Suprapubic skin (tissue), 4 donors: Measurements from ENCODE around the gene NEAT1. TPM values are rescaled to one million over a fixed set of nuclear protein-coding genes. Genes with fewer than 3 reads are reported as not detected.

Experiments used
- DNase-seq, 2 donors: peaks; one replicate each; pipeline ENCODE4 v3.0.0-alpha.2; 2019; ENCODE audit warnings: low spot score in 2 of 2
- H3K27ac ChIP-seq: fragments of 200-600 bp; sonication (generic); one replicate; pipeline ENCODE4 v1.5.1; 2019
- H3K27me3 ChIP-seq: fragments of 200-600 bp; sonication (generic); one replicate; pipeline ENCODE4 v1.5.1; 2019
- H3K36me3 ChIP-seq: fragments of 200-600 bp; sonication (generic); one replicate; pipeline ENCODE4 v1.5.1; 2019
- H3K4me1 ChIP-seq: fragments of 200-600 bp; sonication (generic); one replicate; pipeline ENCODE4 v1.5.1; 2019
- H3K4me3 ChIP-seq: fragments of 200-600 bp; sonication (generic); one replicate; pipeline ENCODE4 v1.5.1; 2019; ENCODE audit warnings: mild to moderate bottlenecking
- H3K9me3 ChIP-seq: fragments of 200-600 bp; sonication (generic); one replicate; pipeline ENCODE4 v1.5.1; 2019
- EP300 ChIP-seq: sonication (generic); formaldehyde crosslinking; IDR thresholded peaks from one replicate; pipeline ENCODE4 v1.6.1; 2017; ENCODE audit warnings: antibody characterized with exemption
- POLR2A ChIP-seq, 2 donors: fragments of 450-650 bp; IDR thresholded peaks; one replicate each; pipeline ENCODE4 v1.6.1; 2017; ENCODE audit warnings: antibody characterized with exemption in 2 of 2, mild to moderate bottlenecking in 2 of 2, moderate library complexity in 2 of 2
- POLR2AphosphoS5 ChIP-seq, 3 donors: sonication (generic); formaldehyde crosslinking; IDR thresholded peaks; one replicate each; pipeline ENCODE4 v1.6.1; 2017; ENCODE audit warnings: antibody characterized with exemption in 3 of 3
- WGBS: methylation state at CpG from one replicate; pipeline ENCODE4 v1.1.5; 2018; 5-methylcytosine and 5-hydroxymethylcytosine counted together
- total RNA-seq, 4 donors: library from RNA; depleted of rRNA; stranded (reverse); fragments of >200 nt; gene quantifications; one replicate each; pipeline ENCODE4 v1.1.0, GENCODE V29; 2016
- TF ChIP-seq, protein P1 (sequence below), 2 donors: fragments of 200-600 bp in 1 of 2; fragments of 450-650 bp in 1 of 2; sonication (generic) in 1 of 2; IDR thresholded peaks; one replicate each; pipeline ENCODE4 v1.5.1; 2016 to 2019; ENCODE audit warnings: antibody characterized with exemption in 2 of 2, mild to moderate bottlenecking in 1 of 2, moderate library complexity in 1 of 2

NEAT1 gene
- total RNA-seq, 4 donors from 2014 or later, result 336 to 2,041 (median 481) TPM

- Histone ChIP-seq H3K9me3 (no peaks in the 10 kb centered on the region), H3K27ac (peak overlapping the region; percentile 98), H3K27me3 (no peaks in the 10 kb centered on the region), H3K4me1 (peaks cover 65% of the 10 kb centered on the region), H3K4me3 (no peak overlapping the region), H3K36me3 (peaks cover 30% of the 10 kb centered on the region)
- WGBS, result 83% methylated on average over 10 of the region's 11 CpGs
- DNase-seq, result peak; percentile 64 to 74
- TF ChIP-seq POLR2A (IDR thresholded peaks at IDR 0.05) (no peak), POLR2AphosphoS5 (IDR thresholded peaks at IDR 0.05) (peak in 2 of 3 donors; percentile 25 to 39)
Measured at GRCh38 chr11:65414776-65415498, 7.7 kb upstream of the NEAT1 start.

GRCh38 chr11:65415499-65416340 lies 6.9 kb upstream of the NEAT1 start:
- peak; percentile 65 to 75 for DNase-seq
- peak overlapping the region; percentile 98 for H3K27ac ChIP-seq
- H3K27me3 ChIP-seq, result no peaks in the 10 kb centered on the region
- 59% methylated on average over 8 of the region's 11 CpGs for WGBS
- peaks cover 26% of the 10 kb centered on the region for H3K36me3 ChIP-seq
- H3K9me3 ChIP-seq, result no peaks in the 10 kb centered on the region
- H3K4me3 ChIP-seq, result peak overlapping the region; percentile 91
- TF ChIP-seq EP300, result no peak
- peaks cover 73% of the 10 kb centered on the region for H3K4me1 ChIP-seq

GRCh38 chr11:65416341-65416824 lies 6.2 kb upstream of the NEAT1 start:
- TF ChIP-seq, protein P1, sequence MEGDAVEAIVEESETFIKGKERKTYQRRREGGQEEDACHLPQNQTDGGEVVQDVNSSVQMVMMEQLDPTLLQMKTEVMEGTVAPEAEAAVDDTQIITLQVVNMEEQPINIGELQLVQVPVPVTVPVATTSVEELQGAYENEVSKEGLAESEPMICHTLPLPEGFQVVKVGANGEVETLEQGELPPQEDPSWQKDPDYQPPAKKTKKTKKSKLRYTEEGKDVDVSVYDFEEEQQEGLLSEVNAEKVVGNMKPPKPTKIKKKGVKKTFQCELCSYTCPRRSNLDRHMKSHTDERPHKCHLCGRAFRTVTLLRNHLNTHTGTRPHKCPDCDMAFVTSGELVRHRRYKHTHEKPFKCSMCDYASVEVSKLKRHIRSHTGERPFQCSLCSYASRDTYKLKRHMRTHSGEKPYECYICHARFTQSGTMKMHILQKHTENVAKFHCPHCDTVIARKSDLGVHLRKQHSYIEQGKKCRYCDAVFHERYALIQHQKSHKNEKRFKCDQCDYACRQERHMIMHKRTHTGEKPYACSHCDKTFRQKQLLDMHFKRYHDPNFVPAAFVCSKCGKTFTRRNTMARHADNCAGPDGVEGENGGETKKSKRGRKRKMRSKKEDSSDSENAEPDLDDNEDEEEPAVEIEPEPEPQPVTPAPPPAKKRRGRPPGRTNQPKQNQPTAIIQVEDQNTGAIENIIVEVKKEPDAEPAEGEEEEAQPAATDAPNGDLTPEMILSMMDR (IDR thresholded peaks at IDR 0.05), result peak; percentile 96 to 98
- TF ChIP-seq POLR2AphosphoS5 (IDR thresholded peaks at IDR 0.05), result peak in 2 of 3 donors; percentile 67 to 75
- no peak for TF ChIP-seq EP300
- peak in 1 of 2 donors; percentile 24 for TF ChIP-seq POLR2A (IDR thresholded peaks at IDR 0.05)
- H3K4me1 ChIP-seq, result peaks cover 76% of the 10 kb centered on the region
- H3K27me3 ChIP-seq, result no peaks in the 10 kb centered on the region
- peak overlapping the region; percentile 98 for H3K27ac ChIP-seq
- H3K9me3 ChIP-seq, result no peaks in the 10 kb centered on the region
- peak; percentile 96 for DNase-seq
- peak overlapping the region; percentile 91 for H3K4me3 ChIP-seq
- H3K36me3 ChIP-seq, result peaks cover 19% of the 10 kb centered on the region
- 3% methylated on average over 8 of the region's 18 CpGs for WGBS

DNA sequence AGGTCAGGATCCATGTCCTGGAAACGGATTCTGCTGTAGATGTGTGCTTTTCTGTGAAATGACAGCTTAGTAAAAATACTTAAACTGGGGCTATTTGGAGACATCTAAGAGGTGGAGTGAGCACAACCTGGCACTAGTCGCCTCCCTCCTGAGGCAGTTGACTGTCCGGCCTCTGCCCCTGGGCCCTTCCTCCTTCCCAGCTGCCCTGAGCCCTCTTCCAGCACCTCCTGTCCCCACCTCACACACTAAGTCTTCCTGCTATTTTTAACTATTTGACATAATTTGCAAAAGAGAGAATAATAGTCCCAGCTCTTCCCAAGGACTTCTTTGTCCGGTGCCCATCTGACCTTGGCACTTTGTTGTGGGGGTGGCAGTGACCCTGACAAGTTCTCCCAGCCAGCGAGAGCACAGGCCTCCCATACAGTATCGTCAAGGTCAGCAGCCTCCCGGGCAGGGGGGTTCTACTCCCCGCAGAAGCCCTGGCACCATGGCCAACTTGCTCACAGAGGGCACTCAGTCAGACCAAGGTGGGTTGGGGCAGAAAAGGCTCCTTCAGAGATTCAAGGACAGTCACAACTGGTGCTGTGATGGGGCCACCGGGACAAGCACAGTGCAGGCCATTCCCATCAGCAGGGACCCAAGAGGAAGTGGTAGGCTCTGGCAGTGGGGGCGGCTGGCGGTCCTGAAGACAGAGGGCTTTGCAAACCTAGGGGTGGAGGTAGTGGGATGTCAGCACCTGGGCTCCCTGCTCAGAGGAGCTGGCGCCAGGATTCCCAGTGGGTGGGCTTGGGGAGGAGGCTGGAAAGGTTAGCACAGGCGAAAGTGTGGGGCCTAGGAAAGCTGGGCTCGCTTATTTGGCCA lies 5.5 kb upstream of the NEAT1 start:
- WGBS, result 23% methylated on average over 11 of the region's 14 CpGs

DNA sequence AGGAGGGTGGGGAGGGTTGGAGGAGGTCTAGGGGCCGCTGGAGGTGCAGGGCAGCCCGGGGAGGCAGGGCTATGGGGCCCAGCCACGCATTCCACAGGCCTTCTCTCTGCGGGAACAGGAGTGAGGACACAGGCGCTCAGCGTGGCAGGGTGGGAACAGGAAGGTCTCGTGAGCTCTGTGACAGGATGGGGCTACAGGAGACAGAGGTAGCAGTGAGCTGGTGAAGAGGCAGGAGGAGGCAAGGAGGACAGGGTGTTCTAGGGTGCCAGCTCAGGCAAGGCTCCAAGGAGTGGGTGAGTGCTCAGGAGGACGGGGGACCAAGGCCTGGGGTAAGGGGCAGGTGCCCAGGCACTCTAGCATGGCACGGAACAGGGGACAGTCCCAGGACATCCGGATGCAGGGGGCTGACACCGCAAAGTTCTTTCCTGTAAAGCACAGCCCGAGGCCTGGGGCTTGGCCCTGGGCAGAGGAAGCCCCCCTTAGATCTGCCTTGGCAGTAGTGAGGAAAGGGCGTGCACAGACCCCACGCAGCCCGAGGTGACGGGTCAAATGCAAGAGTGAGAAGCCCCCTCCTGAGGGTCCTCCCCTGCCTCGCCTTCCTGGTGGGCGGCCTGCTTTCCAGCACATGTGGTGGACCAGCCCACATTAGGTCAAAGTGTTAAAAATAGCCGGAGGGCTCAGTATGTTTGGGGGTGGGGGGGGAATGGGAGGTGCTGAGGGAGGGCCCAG lies 4.7 kb upstream of the NEAT1 start:
- Histone ChIP-seq H3K27me3 (no peaks in the 10 kb centered on the region), H3K36me3 (peaks cover 7% of the 10 kb centered on the region), H3K4me1 (peaks cover 76% of the 10 kb centered on the region), H3K4me3 (peak overlapping the region; percentile 91), H3K27ac (peak overlapping the region; percentile 98), H3K9me3 (no peaks in the 10 kb centered on the region)
- 11% methylated on average over 11 of the region's 19 CpGs for WGBS
- peak; percentile 83 to 86 for DNase-seq
- TF ChIP-seq EP300 (no peak), POLR2A (IDR thresholded peaks at IDR 0.05) (no peak), POLR2AphosphoS5 (IDR thresholded peaks at IDR 0.05) (no peak)
- TF ChIP-seq, protein P1 (IDR thresholded peaks at IDR 0.05), result no peak

More for the DNA sequence above, 5.5 kb upstream of the NEAT1 start:
- H3K4me1 ChIP-seq, result peaks cover 81% of the 10 kb centered on the region
- no peaks in the 10 kb centered on the region for H3K9me3 ChIP-seq
- H3K27me3 ChIP-seq, result no peaks in the 10 kb centered on the region
- peak; percentile 83 to 84 for DNase-seq
- H3K4me3 ChIP-seq, result peak overlapping the region; percentile 91
- H3K36me3 ChIP-seq, result peaks cover 13% of the 10 kb centered on the region
- H3K27ac ChIP-seq, result peak overlapping the region; percentile 98
- TF ChIP-seq POLR2A (IDR thresholded peaks at IDR 0.05), result no peak
- no peak for TF ChIP-seq EP300
- TF ChIP-seq, protein P1 (IDR thresholded peaks at IDR 0.05), result no peak
- TF ChIP-seq POLR2AphosphoS5 (IDR thresholded peaks at IDR 0.05), result no peak
